NCI-H146 treated with DMSO at 0.1 percent for 48 hours (cell line): ENCODE data around the gene SCRT2.
"Not testable (repeated sequence)": the region's sequence is repeated elsewhere in the genome, so short reads cannot be mapped to it uniquely, and the experiment has no call there.

Experiments
- DNase-seq: peaks from one replicate; lab custom pipeline; 2025; ENCODE audit not compliant: unreplicated experiment; lab: John Stamatoyannopoulos, UW

The SCRT2 gene

GRCh38 chr20:675453-676314 is at the start of gene SCRT2:
Gene SCRT2 (minus strand): TSS chr20:675802. CDS start chr20:675601, 201 bp downstream.
- DNase-seq = no peak

GRCh38 chr20:724797-725196 is 49.2 kb upstream of the SCRT2 start:
- not testable (repeated sequence) for DNase-seq

- DNase-seq = no peak
These were observed 48.2 kb upstream of the SCRT2 start for GRCh38 chr20:723756-724155.

- no peak for DNase-seq
These were observed 47.4 kb upstream of the SCRT2 start for GRCh38 chr20:722822-723644.

GRCh38 chr20:721876-722275 is 46.3 kb upstream of the SCRT2 start:
- DNase-seq = no peak

GRCh38 chr20:719816-720215 is 44.2 kb upstream of the SCRT2 start:
- no peak for DNase-seq

- DNase-seq = no peak
These were observed 43.5 kb upstream of the SCRT2 start for GRCh38 chr20:719068-719467.

- DNase-seq = no peak
These were observed 42.2 kb upstream of the SCRT2 start for GRCh38 chr20:717832-718231.

GRCh38 chr20:717271-717670 is 41.7 kb upstream of the SCRT2 start:
- no peak for DNase-seq

GRCh38 chr20:714453-714852 is 38.9 kb upstream of the SCRT2 start:
- DNase-seq = no peak

- DNase-seq = no peak
These were observed 36.0 kb upstream of the SCRT2 start for GRCh38 chr20:711576-711975.

GRCh38 chr20:710780-711450 is 35.3 kb upstream of the SCRT2 start:
- no peak for DNase-seq

GRCh38 chr20:709991-710779 is 34.6 kb upstream of the SCRT2 start:
- DNase-seq = no peak

- DNase-seq = no peak
These were observed 33.8 kb upstream of the SCRT2 start for GRCh38 chr20:709423-709822.

GRCh38 chr20:708956-709355 is 33.4 kb upstream of the SCRT2 start:
- DNase-seq = no peak

GRCh38 chr20:707451-708110 is 32.0 kb upstream of the SCRT2 start:
- no peak for DNase-seq

- DNase-seq = no peak
These were observed 30.8 kb upstream of the SCRT2 start for GRCh38 chr20:706366-706885.

- no peak for DNase-seq
These were observed 29.1 kb upstream of the SCRT2 start for GRCh38 chr20:704726-705125.

GRCh38 chr20:703426-703825 is 27.8 kb upstream of the SCRT2 start:
- no peak for DNase-seq

- DNase-seq = no peak
These were observed 27.4 kb upstream of the SCRT2 start for GRCh38 chr20:703006-703405.
